GM12873 (cell line): ENCODE data around the gene CAPN14.

Source experiments
- CTCF ChIP-seq: IDR thresholded peaks from 2 replicates; pipeline ENCODE4 v1.5.1; 2012; ENCODE audit warnings: low read depth, mild to moderate bottlenecking, moderate library complexity, low read length, control low read depth; ENCODE audit not compliant: insufficient read depth; ENCODE audit errors: missing control alignments

CAPN14 gene

GRCh38 chr2:31131871-31132270 lies 85.4 kb downstream of the CAPN14 start:
- TF ChIP-seq CTCF, result no peak

DNA sequence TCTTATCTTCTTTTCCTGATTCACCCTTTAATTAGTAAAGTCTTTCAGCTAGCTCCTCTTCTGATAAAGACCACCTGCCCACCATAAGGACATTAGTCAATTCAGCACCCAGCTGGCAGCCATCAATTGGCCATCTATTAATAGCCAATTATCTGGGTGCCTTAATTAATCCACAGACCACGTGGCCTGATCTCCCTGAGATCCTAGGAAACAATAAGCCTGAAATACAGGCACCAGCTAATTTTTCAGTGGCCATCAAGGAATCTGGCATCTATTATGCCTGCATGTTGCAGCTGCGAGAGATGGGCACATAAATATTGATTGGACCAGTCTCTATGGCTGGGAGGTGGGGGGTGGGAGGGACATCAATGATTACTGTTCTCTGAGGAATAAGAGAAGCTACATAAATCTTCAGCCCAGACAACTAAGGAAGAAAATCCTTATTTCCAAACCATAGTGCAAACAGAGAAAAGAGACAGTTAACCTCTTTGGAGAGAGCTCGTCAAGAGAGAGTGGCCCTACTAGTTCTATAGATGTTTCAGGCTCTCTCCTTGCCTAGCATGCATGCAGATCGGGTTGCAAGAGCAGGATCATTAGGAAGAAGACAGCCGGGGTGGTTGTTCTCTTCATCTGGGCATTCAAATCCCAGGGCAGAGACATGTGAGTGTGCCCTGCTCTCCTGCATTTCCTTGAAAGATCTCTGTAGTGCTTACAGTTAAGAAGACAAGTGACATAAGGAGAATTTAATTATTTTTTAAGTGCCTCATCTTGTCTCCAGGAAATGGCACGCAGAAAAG lies 87.7 kb downstream of the CAPN14 start:
- TF ChIP-seq CTCF, result no peak

DNA sequence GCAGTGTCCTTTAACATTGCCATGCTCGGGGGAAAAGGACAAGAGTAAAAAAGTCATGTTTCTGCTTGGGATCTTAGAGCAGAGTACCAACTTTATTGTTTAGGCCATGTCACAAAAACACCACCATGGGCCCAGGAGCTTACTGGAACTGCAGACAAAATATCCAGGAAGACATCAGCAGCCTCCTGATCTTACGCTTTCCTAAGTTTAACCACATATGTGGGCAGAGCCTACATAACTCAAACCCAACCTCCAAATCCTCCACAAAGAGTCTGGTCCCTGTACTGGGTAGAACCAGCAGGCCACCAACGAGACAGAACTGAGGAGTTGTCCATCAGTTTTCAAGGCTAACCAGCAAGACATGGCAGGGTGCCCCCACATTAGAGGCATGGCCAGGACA lies 89.4 kb downstream of the CAPN14 start:
- no peak for TF ChIP-seq CTCF

DNA sequence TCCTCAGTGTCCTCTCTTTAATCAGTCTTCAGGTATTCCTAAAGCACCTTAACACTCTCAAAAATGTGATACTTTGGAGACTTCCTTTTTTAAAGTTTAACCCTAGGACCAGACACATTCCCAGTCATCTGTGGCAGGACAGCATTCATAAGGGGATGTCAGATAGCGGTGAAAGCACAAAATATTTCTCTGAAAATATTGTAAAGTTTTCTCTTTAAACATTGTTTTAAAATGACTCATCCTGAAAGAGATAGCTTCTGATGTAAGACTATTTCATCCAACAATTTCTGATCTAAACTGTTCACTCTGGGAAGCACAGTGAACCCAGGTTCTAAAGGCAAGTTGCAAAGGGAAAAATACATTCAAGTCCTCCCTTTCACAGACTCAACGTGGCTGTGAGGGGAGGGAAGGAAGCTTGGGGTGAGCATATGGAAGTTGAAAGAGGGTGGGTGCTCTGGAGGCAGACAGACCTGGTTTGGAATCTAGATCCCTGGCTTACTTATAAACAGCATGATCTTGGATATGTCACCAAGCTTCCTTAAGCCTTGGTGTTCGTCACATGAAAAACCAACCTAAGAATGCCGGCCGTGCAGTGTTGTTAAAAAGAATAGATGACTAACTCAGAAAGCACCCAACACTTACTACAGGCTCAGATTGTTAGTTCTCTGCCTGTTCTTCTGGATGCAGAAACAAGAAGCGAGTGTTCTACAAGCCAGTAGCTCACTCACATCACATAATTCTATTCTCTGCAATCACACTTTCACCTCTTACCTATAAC lies 91.2 kb downstream of the CAPN14 start:
- TF ChIP-seq CTCF, result no peak

GRCh38 chr2:31124904-31125303 lies 92.4 kb downstream of the CAPN14 start:
- TF ChIP-seq CTCF, result no peak
